Bronchial epithelial cell (primary cell): Measurements from ENCODE around the gene MACF1. TPM values are rescaled to one million over a fixed set of nuclear protein-coding genes. Genes with fewer than 3 reads are reported as not detected.
"Not testable (repeated sequence)": the region's sequence is repeated elsewhere in the genome, so short reads cannot be mapped to it uniquely, and the experiment has no call there.

ENCODE experiments used
- DNase-seq: peaks from one replicate; pipeline ENCODE4 v3.0.0-alpha.2; 2010; ENCODE audit warnings: low read depth
- FAIRE-seq: peaks from 2 replicates; lab custom pipeline; 2011; peaks lifted over from hg19 to GRCh38; lab: Jason Lieb, UNC
- H3K27me3 ChIP-seq: 2 replicates; pipeline ENCODE4 v1.5.1; 2011; ENCODE audit warnings: low read length; ENCODE audit not compliant: control insufficient read depth, insufficient read depth
- H3K36me3 ChIP-seq: 2 replicates; pipeline ENCODE4 v1.5.1; 2011; ENCODE audit warnings: low read length; ENCODE audit not compliant: control insufficient read depth, insufficient read depth
- H3K4me3 ChIP-seq: 2 replicates; pipeline ENCODE4 v1.5.1; 2011; ENCODE audit warnings: mild to moderate bottlenecking, low read depth, low read length, control low read depth
- total RNA-seq: library from RNA; depleted of rRNA; stranded (reverse); fragments of >200 nt; gene quantifications from 2 replicates; pipeline ENCODE4 v1.2.1, GENCODE V29; 2014
- TF ChIP-seq, protein P1 (sequence below): IDR thresholded peaks from 2 replicates; pipeline ENCODE4 v1.5.1; 2011; ENCODE audit warnings: mild to moderate bottlenecking, moderate library complexity, low read length, control low read depth, inconsistent platforms; ENCODE audit not compliant: insufficient read depth, severe bottlenecking

Gene MACF1
- total RNA-seq, 1 donor from 2014 or later = 163 TPM

DNA sequence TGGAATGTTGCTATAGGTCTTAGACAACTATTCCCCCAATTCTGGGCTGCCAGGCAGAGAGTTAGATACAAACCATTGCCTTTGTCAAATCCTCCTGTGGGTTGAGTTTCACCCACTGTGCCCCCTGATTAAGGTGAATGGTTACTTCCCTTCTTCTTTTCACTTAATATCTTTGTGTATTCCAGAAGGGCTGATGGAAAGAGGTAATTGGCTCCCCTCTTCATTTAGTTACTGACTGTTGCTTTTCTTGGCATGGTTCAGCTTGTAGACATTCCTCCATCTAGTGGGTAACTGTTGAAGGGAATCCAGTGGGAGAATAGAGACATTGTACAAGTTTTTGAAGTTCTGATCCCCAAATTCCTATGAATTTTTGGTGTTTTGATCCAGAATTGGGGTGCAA lies 43.8 kb upstream of the MACF1 start:
- DNase-seq = no peak

DNA sequence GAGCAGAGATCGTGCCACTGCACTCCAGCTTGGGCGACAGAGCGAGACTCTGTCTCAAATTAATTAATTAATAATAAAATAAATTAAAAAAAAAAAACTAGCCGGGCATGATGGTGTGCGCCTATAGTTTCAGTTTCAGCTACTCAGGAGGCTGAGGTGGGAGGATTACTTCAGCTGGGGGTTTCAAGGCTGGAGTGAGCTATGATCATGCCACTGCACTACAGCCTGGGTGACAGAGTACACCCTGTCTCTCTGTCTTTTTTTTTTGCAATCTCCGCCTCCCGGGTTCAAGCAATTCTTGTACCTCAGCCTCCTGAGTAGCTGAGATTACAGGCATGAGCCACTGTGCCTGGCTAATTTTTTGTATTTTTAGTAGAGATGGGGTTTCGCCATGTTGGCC lies 42.7 kb upstream of the MACF1 start:
- not testable (repeated sequence) for FAIRE-seq, H3K4me3 ChIP-seq, DNase-seq, H3K36me3 ChIP-seq, H3K27me3 ChIP-seq

More for the DNA sequence above, 43.8 kb upstream of the MACF1 start:
- Histone ChIP-seq H3K4me3 (no peak overlapping the region), H3K27me3 (no peaks in the 10 kb centered on the region), H3K36me3 (no peaks in the 10 kb centered on the region)
- no peak for FAIRE-seq
- TF ChIP-seq, protein P1, sequence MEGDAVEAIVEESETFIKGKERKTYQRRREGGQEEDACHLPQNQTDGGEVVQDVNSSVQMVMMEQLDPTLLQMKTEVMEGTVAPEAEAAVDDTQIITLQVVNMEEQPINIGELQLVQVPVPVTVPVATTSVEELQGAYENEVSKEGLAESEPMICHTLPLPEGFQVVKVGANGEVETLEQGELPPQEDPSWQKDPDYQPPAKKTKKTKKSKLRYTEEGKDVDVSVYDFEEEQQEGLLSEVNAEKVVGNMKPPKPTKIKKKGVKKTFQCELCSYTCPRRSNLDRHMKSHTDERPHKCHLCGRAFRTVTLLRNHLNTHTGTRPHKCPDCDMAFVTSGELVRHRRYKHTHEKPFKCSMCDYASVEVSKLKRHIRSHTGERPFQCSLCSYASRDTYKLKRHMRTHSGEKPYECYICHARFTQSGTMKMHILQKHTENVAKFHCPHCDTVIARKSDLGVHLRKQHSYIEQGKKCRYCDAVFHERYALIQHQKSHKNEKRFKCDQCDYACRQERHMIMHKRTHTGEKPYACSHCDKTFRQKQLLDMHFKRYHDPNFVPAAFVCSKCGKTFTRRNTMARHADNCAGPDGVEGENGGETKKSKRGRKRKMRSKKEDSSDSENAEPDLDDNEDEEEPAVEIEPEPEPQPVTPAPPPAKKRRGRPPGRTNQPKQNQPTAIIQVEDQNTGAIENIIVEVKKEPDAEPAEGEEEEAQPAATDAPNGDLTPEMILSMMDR = no peak

GRCh38 chr1:39163469-39163868 lies 41.0 kb upstream of the MACF1 start:
- Histone ChIP-seq H3K4me3 (no peak overlapping the region), H3K36me3 (no peaks in the 10 kb centered on the region), H3K27me3 (no peaks in the 10 kb centered on the region)
- no peak for FAIRE-seq
- no peak for DNase-seq
- TF ChIP-seq, protein P1 = no peak

DNA sequence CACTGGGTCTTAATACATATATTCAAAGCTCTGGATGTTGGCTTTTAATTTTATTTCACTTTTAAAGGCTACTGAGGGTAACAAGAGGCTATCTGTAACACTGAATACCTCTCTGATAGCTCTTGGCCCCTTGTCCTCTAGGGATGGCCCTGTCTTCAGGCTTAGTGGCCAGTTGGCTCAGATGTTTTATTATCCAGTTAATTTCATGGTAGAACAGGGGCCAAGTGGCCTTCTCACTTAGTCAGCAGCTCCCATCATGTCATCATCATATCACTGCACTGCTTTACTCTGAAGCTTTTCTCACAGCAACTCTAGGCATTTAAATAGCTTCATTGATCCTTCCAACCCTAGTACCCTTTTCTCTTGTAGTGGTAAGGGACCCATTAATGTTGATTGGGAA lies 40.2 kb upstream of the MACF1 start:
- DNase-seq (no peak), FAIRE-seq (no peak)
- Histone ChIP-seq H3K4me3 (no peak overlapping the region), H3K36me3 (no peaks in the 10 kb centered on the region), H3K27me3 (no peaks in the 10 kb centered on the region)
- TF ChIP-seq, protein P1 = no peak

- Histone ChIP-seq H3K4me3 (no peak overlapping the region), H3K27me3 (no peaks in the 10 kb centered on the region), H3K36me3 (no peaks in the 10 kb centered on the region)
- TF ChIP-seq, protein P1 = no peak
- no peak for FAIRE-seq
- no peak for DNase-seq
These were observed 39.4 kb upstream of the MACF1 start for GRCh38 chr1:39165049-39165448.

GRCh38 chr1:39165488-39165887 lies 39.0 kb upstream of the MACF1 start:
- H3K36me3 ChIP-seq = no peaks in the 10 kb centered on the region
- DNase-seq (no peak), FAIRE-seq (no peak)
- TF ChIP-seq, protein P1 = no peak
- no peak overlapping the region for H3K4me3 ChIP-seq
- H3K27me3 ChIP-seq = no peaks in the 10 kb centered on the region
